LNCAP (cell line): Measurements from ENCODE around the gene MUC4.

Source experiments
- CTCF ChIP-seq: fragments of 450-650 bp; IDR thresholded peaks from 2 replicates; pipeline ENCODE4 v1.5.1; 2017; ENCODE audit warnings: mild to moderate bottlenecking

MUC4 gene

GRCh38 chr3:195810455-195810845 is 1.3 kb downstream of the MUC4 start:
- TF ChIP-seq CTCF = no peak

GRCh38 chr3:195809796-195810454 is 1.8 kb downstream of the MUC4 start:
- TF ChIP-seq CTCF = no peak

DNA sequence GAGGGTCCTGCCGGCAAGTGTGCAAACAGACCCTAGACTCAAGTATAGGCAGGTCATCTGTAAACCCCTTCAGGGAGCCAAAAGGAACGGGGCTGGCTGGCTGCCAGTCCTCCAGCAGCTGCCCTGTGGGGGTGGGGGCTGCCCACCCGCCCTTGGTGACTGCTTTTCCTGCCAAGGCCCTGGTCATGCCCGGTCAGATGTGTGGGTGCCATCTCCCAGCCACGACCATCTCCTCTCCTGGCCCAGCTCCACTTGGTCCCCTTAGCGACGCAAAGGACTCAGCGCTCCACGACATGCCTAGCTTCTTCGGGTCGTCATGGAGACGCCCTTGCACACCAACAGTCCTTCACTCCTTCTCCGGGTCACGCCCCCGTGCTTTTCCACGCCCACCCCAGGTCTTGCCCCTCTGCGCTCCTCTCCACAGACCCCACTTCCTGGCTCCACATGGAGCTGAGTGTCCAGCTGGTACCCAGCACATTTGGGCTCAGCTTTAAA is 2.4 kb downstream of the MUC4 start:
- no peak for TF ChIP-seq CTCF

DNA sequence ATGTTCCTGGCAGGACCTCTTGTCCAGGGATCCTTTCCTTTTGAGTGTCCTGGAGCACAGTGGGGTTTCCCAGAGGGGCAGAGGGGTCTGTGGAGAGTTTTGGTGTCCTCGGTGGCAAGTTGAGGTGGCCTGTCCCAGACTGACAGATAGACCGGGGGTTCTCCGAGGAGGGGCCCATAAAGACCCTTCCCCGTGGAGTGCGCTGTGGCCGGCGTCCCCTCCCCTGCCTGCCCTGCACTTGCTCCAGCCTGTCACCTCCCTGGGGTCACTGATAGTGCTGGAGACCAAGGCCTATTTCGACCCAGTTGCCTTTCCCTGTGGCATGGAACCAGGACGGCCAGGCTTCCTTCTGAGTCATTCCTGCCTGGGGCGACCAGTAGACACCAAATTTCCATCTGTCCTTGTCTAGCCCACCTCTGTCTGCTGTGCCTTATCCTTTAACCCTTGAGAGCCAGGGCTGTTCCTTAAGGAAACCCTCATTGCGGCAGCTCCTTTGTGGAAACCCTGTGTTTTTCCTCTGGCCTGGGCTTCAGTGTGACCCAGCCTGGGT is 2.9 kb downstream of the MUC4 start:
- no peak for TF ChIP-seq CTCF

DNA sequence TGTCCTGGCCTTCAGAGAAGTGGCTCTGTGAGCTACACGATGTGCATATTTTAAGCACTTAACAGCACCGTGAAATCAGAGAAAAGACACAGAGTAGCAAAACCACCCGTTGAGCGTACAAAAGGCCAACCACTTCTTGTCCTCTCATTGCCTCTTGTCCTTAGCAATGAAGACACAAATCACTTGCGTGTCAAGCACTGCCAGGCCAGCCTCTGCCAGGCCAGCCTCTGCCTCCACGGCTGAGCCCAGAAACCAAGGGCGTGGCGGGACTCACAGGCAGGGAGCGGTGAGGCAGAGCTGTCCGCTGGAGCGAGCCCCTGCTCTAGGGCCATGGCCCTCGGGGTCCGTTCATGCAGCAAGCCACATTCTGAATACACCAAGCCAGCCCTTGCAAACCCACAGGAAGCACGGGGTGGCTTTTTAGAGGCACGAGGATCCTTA is 4.0 kb downstream of the MUC4 start:
- no peak for TF ChIP-seq CTCF

DNA sequence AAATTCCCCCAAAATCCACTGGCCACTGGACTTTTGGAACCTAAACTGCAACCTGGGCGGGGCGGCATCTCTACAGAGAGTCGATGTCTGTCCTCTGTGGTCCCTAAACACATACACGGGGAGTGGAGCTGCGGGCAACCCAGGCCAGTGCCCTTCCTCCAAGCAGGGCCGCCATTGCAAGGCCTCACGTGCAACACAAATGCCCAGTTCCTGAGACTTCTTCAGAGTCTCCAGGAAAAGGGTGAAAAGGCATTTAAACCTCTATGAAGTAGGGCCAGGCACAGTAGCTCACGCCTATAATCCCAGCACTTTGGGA is 4.9 kb downstream of the MUC4 start:
- no peak for TF ChIP-seq CTCF

DNA sequence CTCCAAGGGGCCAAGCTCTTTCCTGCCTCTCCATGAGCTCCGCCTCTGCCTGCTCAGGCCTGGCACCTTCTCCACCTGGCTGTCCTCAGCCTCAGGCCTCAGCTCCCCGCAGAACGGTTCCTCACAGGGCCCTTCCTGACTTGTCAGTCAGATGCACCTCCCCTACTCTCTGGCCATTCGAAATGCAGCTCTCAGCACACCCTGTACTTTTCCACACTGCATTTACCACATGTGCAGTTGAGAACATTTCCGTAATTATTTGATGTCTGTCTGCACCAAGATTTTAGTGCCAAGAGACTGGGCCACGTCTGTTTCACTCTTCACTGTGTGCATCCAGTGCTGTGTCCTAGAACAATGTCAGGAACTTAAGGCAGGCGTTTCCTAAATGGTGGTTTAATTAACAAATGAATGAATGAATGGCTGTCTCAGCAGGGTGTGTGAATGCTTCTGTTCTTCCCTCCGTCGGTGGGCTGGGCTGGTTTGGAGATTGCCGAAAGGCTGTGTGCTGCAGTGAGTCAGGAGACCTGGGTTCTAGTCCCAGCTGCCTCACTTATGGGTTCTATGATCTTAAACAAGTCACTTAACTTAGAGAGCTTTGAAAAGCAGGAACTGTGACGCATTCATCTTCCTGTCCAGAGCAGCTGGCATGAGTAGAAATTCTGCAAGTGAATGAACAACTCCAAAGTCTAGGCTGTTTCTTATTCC is 5.4 kb downstream of the MUC4 start:
- TF ChIP-seq CTCF = no peak
